Islet precursor cell (in vitro differentiated cells): Measurements from ENCODE around the gene FANCM.

Source experiments
- DNase-seq: peaks from one replicate; pipeline ENCODE4 v3.0.0-alpha.2; 2018

FANCM gene

GRCh38 chr14:45247427-45247826 is 111.7 kb downstream of the FANCM start:
- no peak for DNase-seq

- DNase-seq, result no peak
Observed at GRCh38 chr14:45249856-45250575, 114.3 kb downstream of the FANCM start.
